ENCODE data around the gene TIMP2.

TIMP2 gene

GRCh38 chr17:78831688-78832540, 93.3 kb downstream of the TIMP2 start:
- DNase-seq: peak in 1 of 2 experiments; percentile 51

GRCh38 chr17:78829477-78829876, 95.7 kb downstream of the TIMP2 start:
- no peak for DNase-seq

GRCh38 chr17:78828470-78829185, 96.6 kb downstream of the TIMP2 start:
- no peak for DNase-seq

- DNase-seq: no peak
These were observed 98.2 kb downstream of the TIMP2 start for GRCh38 chr17:78826836-78827509.

GRCh38 chr17:78826421-78826820, 98.8 kb downstream of the TIMP2 start:
- DNase-seq: no peak

- no peak for DNase-seq
These were observed 99.5 kb downstream of the TIMP2 start for GRCh38 chr17:78825696-78826095.

GRCh38 chr17:78824240-78824639, 100.9 kb downstream of the TIMP2 start:
- no peak for DNase-seq

GRCh38 chr17:78823282-78824046, 101.7 kb downstream of the TIMP2 start:
- no peak for DNase-seq

- no peak for DNase-seq
These were observed 102.6 kb downstream of the TIMP2 start for GRCh38 chr17:78822552-78822951.

- no peak for DNase-seq
These were observed 103.2 kb downstream of the TIMP2 start for GRCh38 chr17:78821961-78822360.

GRCh38 chr17:78820841-78821240, 104.3 kb downstream of the TIMP2 start:
- no peak for DNase-seq

GRCh38 chr17:78819806-78820792, 105.1 kb downstream of the TIMP2 start:
- no peak for DNase-seq

GRCh38 chr17:78819402-78819801, 105.8 kb downstream of the TIMP2 start:
- DNase-seq: no peak

GRCh38 chr17:78818932-78819331, 106.3 kb downstream of the TIMP2 start:
- no peak for DNase-seq

- no peak for DNase-seq
These were observed 106.9 kb downstream of the TIMP2 start for GRCh38 chr17:78818152-78818846.

- no peak for DNase-seq
These were observed 108.1 kb downstream of the TIMP2 start for GRCh38 chr17:78817123-78817522.

- no peak for DNase-seq
These were observed 109.5 kb downstream of the TIMP2 start for GRCh38 chr17:78815696-78816095.

GRCh38 chr17:78812855-78813254, 112.3 kb downstream of the TIMP2 start:
- DNase-seq: no peak

GRCh38 chr17:78808163-78808562, 117.0 kb downstream of the TIMP2 start:
- DNase-seq: no peak

- no peak for DNase-seq
These were observed 118.7 kb downstream of the TIMP2 start for GRCh38 chr17:78806451-78806850.

GRCh38 chr17:78805301-78805700, 119.9 kb downstream of the TIMP2 start:
- no peak for DNase-seq

Data from NCI-H2081 (cell line).